GM12878 (cell line): ENCODE measurements around the gene RBPMS2. TPM values are rescaled to one million over a fixed set of nuclear protein-coding genes. Genes with fewer than 3 reads are reported as not detected.

ENCODE experiments used
- ATF7 ChIP-seq: fragments of 450-650 bp; IDR thresholded peaks from 2 replicates; pipeline ENCODE4 v1.6.1; 2016; ENCODE audit warnings: low read depth, mild to moderate bottlenecking
- EED ChIP-seq: sonication (generic); IDR thresholded peaks from 2 replicates; pipeline ENCODE4 v1.6.1; 2016; ENCODE audit warnings: antibody characterized with exemption, low read depth
- PML ChIP-seq: IDR thresholded peaks from 2 replicates; pipeline ENCODE4 v1.6.1; 2012; ENCODE audit warnings: low read length, inconsistent platforms
- RB1 ChIP-seq: fragments of 450-650 bp; formaldehyde crosslinking; IDR thresholded peaks from 2 replicates; pipeline ENCODE4 v1.6.1; 2017; ENCODE audit warnings: mild to moderate bottlenecking, borderline replicate concordance
- SMC3 ChIP-seq: IDR thresholded peaks from 2 replicates; pipeline ENCODE4 v1.6.1; 2011; ENCODE audit warnings: low read length, improper control_type of control experiment, borderline replicate concordance
- SUZ12 ChIP-seq: fragments of 200-600 bp; sonication (generic); IDR thresholded peaks from one replicate; pipeline ENCODE4 v1.6.1; 2018; ENCODE audit warnings: antibody characterized with exemption, mild to moderate bottlenecking; ENCODE audit not compliant: unreplicated experiment
- TCF12 ChIP-seq: IDR thresholded peaks from 2 replicates; pipeline ENCODE4 v1.6.1; 2011; ENCODE audit warnings: low read depth, mild to moderate bottlenecking, low read length
- TCF7 ChIP-seq: IDR thresholded peaks from 2 replicates; pipeline ENCODE4 v1.6.1; 2014; ENCODE audit warnings: antibody characterized with exemption, borderline replicate concordance
- polyA plus RNA-seq, 11 experiments: library from polyadenylated mRNA; depleted of rRNA in 4 of 11; unstranded in 6 of 11; stranded (reverse) in 5 of 11; fragments of >200 nt; fragmentation: Nextera tagmentation in 4 of 11; fragmentation: Illumina TruSeq in 1 of 11; extraction: Ambion mirVana in 4 of 11; extraction: Trizol in 1 of 11; gene quantifications; 1 replicate in 1 of 11; 2 replicates in 10 of 11; pipeline versions ENCODE4 v1.2.1 to v1.2.3, GENCODE V29; 2011 to 2016; ENCODE audit warnings: inconsistent platforms in 2 of 11, missing spikeins in 2 of 11, low read depth in 1 of 11
- total RNA-seq, 4 experiments: library from RNA; depleted of rRNA in 3 of 4; stranded (reverse); fragments of >200 nt in 3 of 4; fragmentation: Illumina TruSeq in 1 of 4; extraction: Trizol in 1 of 4; gene quantifications; 2 replicates each; pipeline versions ENCODE4 v1.2.1 to v1.2.3, GENCODE V29; 2013 to 2021
- TF ChIP-seq, protein P1 (sequence below): fragments of 450-650 bp; formaldehyde crosslinking; IDR thresholded peaks from 2 replicates; pipeline ENCODE4 v1.4.0; 2022; ENCODE audit warnings: mild to moderate bottlenecking, moderate library complexity
- TF ChIP-seq, protein P2 (sequence below): fragments of 450-650 bp; IDR thresholded peaks from 2 replicates; pipeline ENCODE4 v1.6.1; 2017; ENCODE audit warnings: mild to moderate bottlenecking, low read depth, inconsistent platforms; ENCODE audit not compliant: poor library complexity, severe bottlenecking

Gene RBPMS2
- total and polyA plus RNA-seq, 10 of the 15 experiments (the other 5 are each of a cell fraction or from before 2014, with no cell fraction given): 0.06 to 0.31 (median 0.19) TPM; not detected in 3

DNA sequence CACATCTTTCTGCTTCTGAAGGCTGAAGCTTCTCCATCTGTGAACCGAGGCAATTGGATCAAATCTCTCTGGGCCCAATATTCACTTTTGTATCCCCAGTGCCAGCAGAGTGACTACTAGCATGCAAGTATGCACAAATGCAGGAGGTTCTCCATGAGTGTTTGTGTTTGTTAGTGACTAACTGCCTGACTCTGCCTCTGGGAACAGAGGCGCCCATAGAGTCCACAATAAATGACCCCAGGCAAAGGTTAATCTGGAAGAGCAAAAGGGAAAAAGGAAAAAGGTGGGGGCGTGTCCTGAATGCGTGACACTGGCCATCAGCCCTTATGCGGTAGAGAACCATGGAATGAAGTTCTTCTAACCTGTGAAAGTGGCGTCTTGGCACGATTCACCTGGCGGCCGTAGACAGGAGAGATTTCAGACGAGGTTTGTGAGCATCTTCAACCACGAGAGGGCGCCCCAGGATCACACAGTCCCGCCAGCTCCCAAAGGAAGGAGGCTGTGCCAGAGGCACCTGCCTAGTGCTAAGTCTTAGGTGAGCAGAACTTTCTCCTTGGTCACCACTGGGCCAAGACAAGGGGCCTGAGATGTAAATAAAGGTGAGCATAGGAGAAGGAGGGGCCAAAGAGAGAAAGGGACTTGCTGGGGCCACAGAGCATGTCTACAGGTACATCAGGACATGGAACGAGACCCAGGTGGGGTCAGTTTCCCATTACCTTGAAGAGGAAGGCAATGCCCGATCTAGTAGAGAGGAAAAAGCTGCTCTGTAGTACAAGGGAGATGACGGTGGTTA, 44.2 kb downstream of the RBPMS2 start (continued):
- TF ChIP-seq TCF7 (no peak), TCF12 (no peak), RB1 (peak; percentile 59; the same call in 1 of the 2 replicates), SUZ12 (no peak), ATF7 (no peak), EED (peak; percentile 43; the same call in 1 of the 2 replicates), PML (no peak), SMC3 (peak; percentile 93)
- TF ChIP-seq, protein P1, sequence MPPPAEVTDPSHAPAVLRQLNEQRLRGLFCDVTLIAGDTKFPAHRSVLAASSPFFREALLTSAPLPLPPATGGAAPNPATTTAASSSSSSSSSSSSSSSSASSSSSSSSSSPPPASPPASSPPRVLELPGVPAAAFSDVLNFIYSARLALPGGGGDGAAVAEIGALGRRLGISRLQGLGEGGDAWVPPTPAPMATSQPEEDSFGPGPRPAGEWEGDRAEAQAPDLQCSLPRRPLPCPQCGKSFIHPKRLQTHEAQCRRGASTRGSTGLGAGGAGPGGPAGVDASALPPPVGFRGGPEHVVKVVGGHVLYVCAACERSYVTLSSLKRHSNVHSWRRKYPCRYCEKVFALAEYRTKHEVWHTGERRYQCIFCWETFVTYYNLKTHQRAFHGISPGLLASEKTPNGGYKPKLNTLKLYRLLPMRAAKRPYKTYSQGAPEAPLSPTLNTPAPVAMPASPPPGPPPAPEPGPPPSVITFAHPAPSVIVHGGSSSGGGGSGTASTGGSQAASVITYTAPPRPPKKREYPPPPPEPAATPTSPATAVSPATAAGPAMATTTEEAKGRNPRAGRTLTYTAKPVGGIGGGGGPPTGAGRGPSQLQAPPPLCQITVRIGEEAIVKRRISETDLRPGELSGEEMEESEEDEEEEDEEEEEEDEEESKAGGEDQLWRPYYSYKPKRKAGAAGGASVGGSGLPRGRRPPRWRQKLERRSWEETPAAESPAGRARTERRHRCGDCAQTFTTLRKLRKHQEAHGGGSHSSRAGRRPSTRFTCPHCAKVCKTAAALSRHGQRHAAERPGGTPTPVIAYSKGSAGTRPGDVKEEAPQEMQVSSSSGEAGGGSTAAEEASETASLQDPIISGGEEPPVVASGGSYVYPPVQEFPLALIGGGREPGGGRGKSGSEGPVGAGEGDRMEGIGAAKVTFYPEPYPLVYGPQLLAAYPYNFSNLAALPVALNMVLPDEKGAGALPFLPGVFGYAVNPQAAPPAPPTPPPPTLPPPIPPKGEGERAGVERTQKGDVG (CRISPR knock-in tag): no peak
- TF ChIP-seq, protein P2, sequence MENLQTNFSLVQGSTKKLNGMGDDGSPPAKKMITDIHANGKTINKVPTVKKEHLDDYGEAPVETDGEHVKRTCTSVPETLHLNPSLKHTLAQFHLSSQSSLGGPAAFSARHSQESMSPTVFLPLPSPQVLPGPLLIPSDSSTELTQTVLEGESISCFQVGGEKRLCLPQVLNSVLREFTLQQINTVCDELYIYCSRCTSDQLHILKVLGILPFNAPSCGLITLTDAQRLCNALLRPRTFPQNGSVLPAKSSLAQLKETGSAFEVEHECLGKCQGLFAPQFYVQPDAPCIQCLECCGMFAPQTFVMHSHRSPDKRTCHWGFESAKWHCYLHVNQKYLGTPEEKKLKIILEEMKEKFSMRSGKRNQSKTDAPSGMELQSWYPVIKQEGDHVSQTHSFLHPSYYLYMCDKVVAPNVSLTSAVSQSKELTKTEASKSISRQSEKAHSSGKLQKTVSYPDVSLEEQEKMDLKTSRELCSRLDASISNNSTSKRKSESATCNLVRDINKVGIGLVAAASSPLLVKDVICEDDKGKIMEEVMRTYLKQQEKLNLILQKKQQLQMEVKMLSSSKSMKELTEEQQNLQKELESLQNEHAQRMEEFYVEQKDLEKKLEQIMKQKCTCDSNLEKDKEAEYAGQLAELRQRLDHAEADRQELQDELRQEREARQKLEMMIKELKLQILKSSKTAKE: peak; percentile 34
